ENCODE measurements around the gene ADCY5.

The ADCY5 gene

GRCh38 chr3:123342631-123343080 lies 106.2 kb downstream of the ADCY5 start:
- no peak for DNase-seq (ENCODE audit: low read depth in 3 of 3)

- DNase-seq (ENCODE audit: low read depth in 3 of 3): no peak
Measured at GRCh38 chr3:123341871-123342630, 106.8 kb downstream of the ADCY5 start.

- DNase-seq (ENCODE audit: low read depth in 3 of 3): no peak
Measured at GRCh38 chr3:123340336-123340735, 108.6 kb downstream of the ADCY5 start.

- DNase-seq (ENCODE audit: low read depth in 3 of 3): no peak
Measured at GRCh38 chr3:123339302-123339701, 109.6 kb downstream of the ADCY5 start.

- no peak for DNase-seq (ENCODE audit: low read depth in 3 of 3)
Measured at GRCh38 chr3:123338620-123339061, 110.2 kb downstream of the ADCY5 start.

- no peak for DNase-seq (ENCODE audit: low read depth in 3 of 3)
Measured at GRCh38 chr3:123337948-123338619, 110.8 kb downstream of the ADCY5 start.

- DNase-seq (ENCODE audit: low read depth in 3 of 3): no peak
Measured at GRCh38 chr3:123337226-123337625, 111.7 kb downstream of the ADCY5 start.

GRCh38 chr3:123336441-123336851 lies 112.4 kb downstream of the ADCY5 start:
- DNase-seq (ENCODE audit: low read depth in 3 of 3): no peak

GRCh38 chr3:123336001-123336400 lies 112.9 kb downstream of the ADCY5 start:
- DNase-seq (ENCODE audit: low read depth in 3 of 3): no peak

- DNase-seq (ENCODE audit: low read depth in 3 of 3): no peak
Measured at GRCh38 chr3:123335007-123335670, 113.8 kb downstream of the ADCY5 start.

GRCh38 chr3:123334056-123334455 lies 114.8 kb downstream of the ADCY5 start:
- DNase-seq (ENCODE audit: low read depth in 3 of 3): no peak

GRCh38 chr3:123333401-123333800 lies 115.5 kb downstream of the ADCY5 start:
- DNase-seq (ENCODE audit: low read depth in 3 of 3): no peak

- DNase-seq (ENCODE audit: low read depth in 3 of 3): no peak
Measured at GRCh38 chr3:123332124-123332641, 116.7 kb downstream of the ADCY5 start.

GRCh38 chr3:123331651-123332050 lies 117.2 kb downstream of the ADCY5 start:
- DNase-seq (ENCODE audit: low read depth in 3 of 3): no peak

GRCh38 chr3:123331006-123331405 lies 117.9 kb downstream of the ADCY5 start:
- DNase-seq (ENCODE audit: low read depth in 3 of 3): no peak

- DNase-seq (ENCODE audit: low read depth in 3 of 3): no peak
Measured at GRCh38 chr3:123330441-123330991, 118.4 kb downstream of the ADCY5 start.

GRCh38 chr3:123329636-123330340 lies 119.1 kb downstream of the ADCY5 start:
- DNase-seq (ENCODE audit: low read depth in 3 of 3): no peak

GRCh38 chr3:123328851-123329635 lies 119.8 kb downstream of the ADCY5 start:
- peak; percentile 43 to 73 (median 62) for DNase-seq (ENCODE audit: low read depth in 3 of 3)

- no peak for DNase-seq (ENCODE audit: low read depth in 3 of 3)
Measured at GRCh38 chr3:123327956-123328850, 120.7 kb downstream of the ADCY5 start.

- no peak for DNase-seq (ENCODE audit: low read depth in 3 of 3)
Measured at GRCh38 chr3:123327480-123327879, 121.4 kb downstream of the ADCY5 start.

All from stimulated activated CD4-positive, alpha-beta T cell treated with anti-CD3 and anti-CD28 coated beads, TNF-alpha, amount 100 ng/mL, for 24 hours (primary cell).